ENCODE results near the gene ZC3H12C.

The ZC3H12C gene

GRCh38 chr11:110141812-110142211 is 48.6 kb downstream of the ZC3H12C start:
- Histone ChIP-seq H3K9ac (ENCODE audit: low read length) (no peak overlapping the region), H3F3A (ENCODE audit: insufficient read depth, low read length) (no peaks in the 10 kb centered on the region), H3K79me2 (ENCODE audit: insufficient read depth, low read length) (no peaks in the 10 kb centered on the region), H3K27ac (ENCODE audit: low read depth, low read length, poor library complexity, severe bottlenecking) (no peak overlapping the region), H4K20me1 (ENCODE audit: insufficient read depth, low read length) (no peaks in the 10 kb centered on the region), H3K9me3 (ENCODE audit: low read length) (no peaks in the 10 kb centered on the region), H3K4me1 (ENCODE audit: insufficient read depth, low read length, severe bottlenecking) (no peaks in the 10 kb centered on the region), H3K4me2 (ENCODE audit: low read length) (no peak overlapping the region), H2AFZ (ENCODE audit: low read length) (no peak overlapping the region), H3K4me3 (ENCODE audit: low read depth, low read length, poor library complexity, severe bottlenecking) (no peak overlapping the region), H3K36me3 (ENCODE audit: insufficient read depth, low read length) (no peaks in the 10 kb centered on the region), H3K9me2 (ENCODE audit: low read depth, low read length) (no peaks in the 10 kb centered on the region), H3K27me3 (ENCODE audit: insufficient read depth, low read length) (no peaks in the 10 kb centered on the region)
- no peak for TF ChIP-seq EZH2 (IDR thresholded peaks at IDR 0.05; ENCODE audit: borderline replicate concordance, low read length)
- TF ChIP-seq CTCF (IDR thresholded peaks at IDR 0.05; ENCODE audit: low read length) = no peak

- Histone ChIP-seq H3K4me3 (ENCODE audit: low read depth, low read length, poor library complexity, severe bottlenecking) (no peak overlapping the region), H2AFZ (ENCODE audit: low read length) (no peak overlapping the region), H3K9me2 (ENCODE audit: low read depth, low read length) (no peaks in the 10 kb centered on the region), H3K27ac (ENCODE audit: low read depth, low read length, poor library complexity, severe bottlenecking) (no peak overlapping the region), H3F3A (ENCODE audit: insufficient read depth, low read length) (no peaks in the 10 kb centered on the region), H3K4me2 (ENCODE audit: low read length) (no peak overlapping the region), H3K9me3 (ENCODE audit: low read length) (no peaks in the 10 kb centered on the region), H3K36me3 (ENCODE audit: insufficient read depth, low read length) (no peaks in the 10 kb centered on the region), H3K27me3 (ENCODE audit: insufficient read depth, low read length) (no peaks in the 10 kb centered on the region), H3K79me2 (ENCODE audit: insufficient read depth, low read length) (no peaks in the 10 kb centered on the region), H4K20me1 (ENCODE audit: insufficient read depth, low read length) (no peaks in the 10 kb centered on the region), H3K4me1 (ENCODE audit: insufficient read depth, low read length, severe bottlenecking) (no peaks in the 10 kb centered on the region), H3K9ac (ENCODE audit: low read length) (no peak overlapping the region)
- TF ChIP-seq CTCF (IDR thresholded peaks at IDR 0.05; ENCODE audit: low read length) (no peak), EZH2 (IDR thresholded peaks at IDR 0.05; ENCODE audit: borderline replicate concordance, low read length) (no peak)
Observed at GRCh38 chr11:110147962-110148709, 54.9 kb downstream of the ZC3H12C start.

GRCh38 chr11:110148775-110149744 is 55.9 kb downstream of the ZC3H12C start:
- Histone ChIP-seq H3K36me3 (ENCODE audit: insufficient read depth, low read length) (no peaks in the 10 kb centered on the region), H3K4me1 (ENCODE audit: insufficient read depth, low read length, severe bottlenecking) (no peaks in the 10 kb centered on the region), H3K27me3 (ENCODE audit: insufficient read depth, low read length) (no peaks in the 10 kb centered on the region), H4K20me1 (ENCODE audit: insufficient read depth, low read length) (no peaks in the 10 kb centered on the region), H2AFZ (ENCODE audit: low read length) (no peak overlapping the region), H3F3A (ENCODE audit: insufficient read depth, low read length) (no peaks in the 10 kb centered on the region), H3K79me2 (ENCODE audit: insufficient read depth, low read length) (no peaks in the 10 kb centered on the region), H3K9me3 (ENCODE audit: low read length) (no peaks in the 10 kb centered on the region), H3K9ac (ENCODE audit: low read length) (no peak overlapping the region), H3K9me2 (ENCODE audit: low read depth, low read length) (no peaks in the 10 kb centered on the region), H3K4me3 (ENCODE audit: low read depth, low read length, poor library complexity, severe bottlenecking) (no peak overlapping the region), H3K4me2 (ENCODE audit: low read length) (no peak overlapping the region), H3K27ac (ENCODE audit: low read depth, low read length, poor library complexity, severe bottlenecking) (no peak overlapping the region)
- TF ChIP-seq EZH2 (IDR thresholded peaks at IDR 0.05; ENCODE audit: borderline replicate concordance, low read length) (no peak), CTCF (IDR thresholded peaks at IDR 0.05; ENCODE audit: low read length) (no peak)

All from OCI-LY1 (cell line).